ENCODE data around the gene SAMD11. TPM values are rescaled to one million over a fixed set of nuclear protein-coding genes. Genes with fewer than 3 reads are reported as not detected.

SAMD11 gene
- total RNA-seq, 1 donor from 2014 or later: 0.14 TPM

DNA sequence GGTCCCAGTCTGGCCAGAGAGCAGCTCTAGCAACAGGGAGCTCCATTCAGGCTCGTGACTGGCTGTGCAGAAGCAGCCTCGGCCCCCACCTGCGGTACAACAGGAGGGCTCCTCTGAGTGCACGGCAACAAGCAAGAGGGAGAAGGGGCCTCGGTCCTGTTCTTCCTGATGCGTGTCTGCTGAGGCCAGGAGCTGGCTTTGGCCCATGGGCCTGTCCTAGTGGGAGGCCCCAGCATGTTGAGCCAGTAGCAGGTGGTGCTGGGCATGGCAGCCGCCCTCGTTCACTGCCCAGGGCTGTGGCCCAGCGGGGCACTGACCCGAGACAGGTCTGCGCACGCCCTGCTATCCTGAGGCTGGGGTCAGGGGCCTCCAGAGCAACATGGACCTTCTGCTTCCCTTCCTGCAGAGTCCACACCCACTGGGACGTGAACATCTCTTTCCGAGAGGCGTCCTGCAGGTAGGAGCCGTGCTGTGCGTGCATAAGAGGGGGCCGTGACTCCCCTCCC is 7.0 kb downstream of the SAMD11 start:
- DNase-seq (ENCODE audit: low read depth, low spot score): no peak
- H3K27me3 Mint-ChIP-seq (ENCODE audit: low read depth): peaks cover 88% of the 10 kb centered on the region
- no peaks in the 10 kb centered on the region for H3K36me3 Mint-ChIP-seq (ENCODE audit: low read depth)
- H3K4me3 Mint-ChIP-seq: no peak overlapping the region
- H3K27ac Mint-ChIP-seq (ENCODE audit: unreplicated experiment): no peak overlapping the region
- no peaks in the 10 kb centered on the region for H3K9me3 Mint-ChIP-seq
- H3K4me1 Mint-ChIP-seq: no peaks in the 10 kb centered on the region
- TF ChIP-seq, protein P1, sequence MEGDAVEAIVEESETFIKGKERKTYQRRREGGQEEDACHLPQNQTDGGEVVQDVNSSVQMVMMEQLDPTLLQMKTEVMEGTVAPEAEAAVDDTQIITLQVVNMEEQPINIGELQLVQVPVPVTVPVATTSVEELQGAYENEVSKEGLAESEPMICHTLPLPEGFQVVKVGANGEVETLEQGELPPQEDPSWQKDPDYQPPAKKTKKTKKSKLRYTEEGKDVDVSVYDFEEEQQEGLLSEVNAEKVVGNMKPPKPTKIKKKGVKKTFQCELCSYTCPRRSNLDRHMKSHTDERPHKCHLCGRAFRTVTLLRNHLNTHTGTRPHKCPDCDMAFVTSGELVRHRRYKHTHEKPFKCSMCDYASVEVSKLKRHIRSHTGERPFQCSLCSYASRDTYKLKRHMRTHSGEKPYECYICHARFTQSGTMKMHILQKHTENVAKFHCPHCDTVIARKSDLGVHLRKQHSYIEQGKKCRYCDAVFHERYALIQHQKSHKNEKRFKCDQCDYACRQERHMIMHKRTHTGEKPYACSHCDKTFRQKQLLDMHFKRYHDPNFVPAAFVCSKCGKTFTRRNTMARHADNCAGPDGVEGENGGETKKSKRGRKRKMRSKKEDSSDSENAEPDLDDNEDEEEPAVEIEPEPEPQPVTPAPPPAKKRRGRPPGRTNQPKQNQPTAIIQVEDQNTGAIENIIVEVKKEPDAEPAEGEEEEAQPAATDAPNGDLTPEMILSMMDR (conservative IDR thresholded peaks at IDR 0.05): no peak

DNA sequence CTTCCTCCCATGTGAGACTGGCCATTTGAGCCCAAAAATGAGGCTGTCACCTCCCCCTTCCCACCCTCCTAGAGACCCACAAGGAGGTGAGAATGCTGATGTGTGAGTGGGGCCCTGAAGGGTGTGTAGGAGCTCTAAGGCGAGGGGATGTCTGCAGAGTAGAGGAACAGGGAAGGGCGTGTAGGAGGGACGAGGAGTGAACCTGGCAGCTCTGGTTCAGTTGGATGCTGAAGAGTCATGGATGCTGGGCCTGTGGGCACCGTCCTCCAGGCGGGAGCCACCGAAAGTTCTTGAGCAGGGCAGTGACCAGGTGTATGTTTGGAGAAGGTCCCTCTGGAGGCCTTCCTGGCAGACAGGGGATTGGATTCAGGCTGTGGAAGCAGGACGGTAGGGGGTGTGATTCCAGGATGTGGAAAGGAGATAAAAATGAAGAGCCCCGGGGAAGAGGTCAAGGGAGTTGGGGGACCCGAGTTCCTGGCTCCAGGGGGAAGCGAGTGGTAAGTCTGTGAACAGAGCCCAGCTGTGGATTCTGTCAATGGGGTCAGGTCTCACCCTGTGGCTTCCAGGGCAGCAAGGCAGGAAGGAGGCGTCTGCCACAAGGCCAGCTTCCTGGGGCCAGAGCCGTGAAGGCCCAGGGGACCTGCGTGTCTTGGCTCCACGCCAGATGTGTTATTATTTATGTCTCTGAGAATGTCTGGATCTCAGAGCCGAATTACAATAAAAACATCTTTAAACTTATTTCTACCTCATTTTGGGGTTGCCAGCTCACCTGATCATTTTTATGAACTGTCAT is 7.9 kb downstream of the SAMD11 start:
- Mint-ChIP-seq H3K36me3 (ENCODE audit: low read depth) (no peaks in the 10 kb centered on the region), H3K27ac (ENCODE audit: unreplicated experiment) (no peak overlapping the region), H3K4me3 (no peak overlapping the region)

DNA sequence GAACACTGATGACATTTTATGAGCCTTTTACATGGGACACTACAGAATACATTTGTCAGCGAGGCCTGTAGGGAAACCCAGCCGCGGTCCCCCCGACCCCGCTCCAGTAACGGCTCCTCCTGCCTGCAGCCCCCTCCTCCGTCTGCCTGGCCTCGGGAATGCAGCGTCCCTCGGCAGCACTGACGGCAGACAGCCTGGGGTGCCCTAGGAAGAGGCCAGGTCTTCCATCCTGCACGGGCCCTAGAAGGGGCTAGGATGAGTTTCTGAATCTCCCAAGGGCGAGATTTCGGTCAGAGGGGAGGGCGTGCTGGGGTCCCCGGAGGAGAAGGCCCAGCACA is 8.4 kb downstream of the SAMD11 start:
- H3K4me3 Mint-ChIP-seq: no peak overlapping the region
- TF ChIP-seq, protein P1 (conservative IDR thresholded peaks at IDR 0.05): no peak
- no peaks in the 10 kb centered on the region for H3K9me3 Mint-ChIP-seq
- H3K36me3 Mint-ChIP-seq (ENCODE audit: low read depth): no peaks in the 10 kb centered on the region
- no peak overlapping the region for H3K27ac Mint-ChIP-seq (ENCODE audit: unreplicated experiment)
- no peak for DNase-seq (ENCODE audit: low read depth, low spot score)
- H3K4me1 Mint-ChIP-seq: no peaks in the 10 kb centered on the region
- peaks cover 84% of the 10 kb centered on the region for H3K27me3 Mint-ChIP-seq (ENCODE audit: low read depth)

More for the DNA sequence above, 7.9 kb downstream of the SAMD11 start:
- DNase-seq (ENCODE audit: low read depth, low spot score): no peak
- TF ChIP-seq, protein P1 (conservative IDR thresholded peaks at IDR 0.05): no peak
- peaks cover 84% of the 10 kb centered on the region for H3K27me3 Mint-ChIP-seq (ENCODE audit: low read depth)
- H3K9me3 Mint-ChIP-seq: no peaks in the 10 kb centered on the region
- H3K4me1 Mint-ChIP-seq: no peaks in the 10 kb centered on the region

DNA sequence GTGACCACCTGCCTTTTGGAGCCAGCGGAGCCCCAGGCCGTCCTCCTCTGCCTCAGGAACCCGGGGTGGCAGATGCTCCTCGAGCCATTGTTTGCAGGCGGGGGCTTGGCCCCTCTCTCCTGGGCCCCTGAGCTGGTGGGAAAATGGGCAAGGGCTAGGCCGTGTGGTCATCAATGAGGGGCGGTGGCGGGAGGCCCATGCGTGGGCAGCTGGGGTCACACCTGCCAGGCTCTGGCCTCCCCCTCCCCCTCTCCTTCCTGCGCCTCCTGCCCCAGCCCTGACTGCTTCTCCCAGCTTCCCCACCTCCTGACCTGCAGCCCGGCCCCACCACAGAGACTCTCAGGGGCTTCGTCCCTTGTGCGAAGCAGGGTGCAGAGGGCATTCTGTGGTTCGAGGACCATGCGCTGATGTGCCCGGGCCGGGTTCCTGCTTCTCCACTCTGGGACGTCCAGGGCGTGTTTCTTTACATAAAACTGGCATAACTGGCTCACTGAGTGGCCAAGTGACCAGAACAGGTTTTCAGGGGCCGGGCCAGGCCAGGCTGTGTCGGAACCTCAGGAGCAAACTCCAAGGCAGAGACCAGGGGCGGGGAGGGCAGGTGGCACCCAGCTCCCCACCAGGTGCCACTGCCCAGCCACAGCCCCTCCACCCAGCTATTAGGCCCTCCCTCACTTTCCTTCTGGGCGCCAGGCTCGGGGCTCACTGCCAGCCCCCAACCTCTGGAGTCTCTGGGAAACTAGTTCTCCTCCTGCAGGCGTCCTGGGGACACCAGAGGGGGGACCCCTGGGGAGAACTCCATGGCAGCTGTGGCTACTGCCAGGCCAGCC is 9.3 kb downstream of the SAMD11 start:
- TF ChIP-seq, protein P1 (conservative IDR thresholded peaks at IDR 0.05): no peak
- Mint-ChIP-seq H3K36me3 (ENCODE audit: low read depth) (no peaks in the 10 kb centered on the region), H3K4me3 (no peak overlapping the region), H3K27ac (ENCODE audit: unreplicated experiment) (no peak overlapping the region), H3K27me3 (ENCODE audit: low read depth) (peaks cover 81% of the 10 kb centered on the region), H3K4me1 (no peaks in the 10 kb centered on the region), H3K9me3 (no peaks in the 10 kb centered on the region)
- DNase-seq (ENCODE audit: low read depth, low spot score): no peak

DNA sequence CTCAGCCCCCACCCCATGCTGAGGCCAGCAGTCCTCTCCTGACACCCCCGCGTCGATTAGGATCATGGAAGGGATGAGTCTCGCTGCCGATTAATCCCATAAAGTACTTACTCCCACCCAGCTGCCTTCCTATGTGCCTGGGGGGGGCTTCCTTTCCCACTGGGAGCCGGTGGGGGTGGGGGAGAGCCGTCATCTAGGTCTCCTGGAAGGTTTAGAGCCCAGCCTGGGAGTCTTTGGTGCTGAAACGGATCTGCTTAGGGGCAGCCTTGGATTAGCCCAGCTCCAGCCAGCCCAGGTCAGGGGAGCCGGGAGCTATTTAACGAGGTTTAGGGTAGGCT is 9.8 kb downstream of the SAMD11 start:
- Mint-ChIP-seq H3K27ac (ENCODE audit: unreplicated experiment) (no peak overlapping the region), H3K27me3 (ENCODE audit: low read depth) (peaks cover 81% of the 10 kb centered on the region), H3K9me3 (no peaks in the 10 kb centered on the region), H3K36me3 (ENCODE audit: low read depth) (no peaks in the 10 kb centered on the region), H3K4me1 (no peaks in the 10 kb centered on the region), H3K4me3 (no peak overlapping the region)
- no peak for DNase-seq (ENCODE audit: low read depth, low spot score)
- TF ChIP-seq, protein P1 (conservative IDR thresholded peaks at IDR 0.05): no peak

All from neural crest cell (in vitro differentiated cells).